Limb (tissue), 2 donors: ENCODE measurements around the gene ACBD5.

ENCODE experiments used
- DNase-seq, 2 donors: peaks; one replicate each; pipeline ENCODE4 v3.0.0-alpha.2; 2016; ENCODE audit errors: extremely low spot score in 2 of 2

ACBD5 gene

GRCh38 chr10:27152687-27153086 is 87.9 kb downstream of the ACBD5 start:
- DNase-seq = no peak

- no peak for DNase-seq
Measured at GRCh38 chr10:27150261-27150660, 90.3 kb downstream of the ACBD5 start.

DNA sequence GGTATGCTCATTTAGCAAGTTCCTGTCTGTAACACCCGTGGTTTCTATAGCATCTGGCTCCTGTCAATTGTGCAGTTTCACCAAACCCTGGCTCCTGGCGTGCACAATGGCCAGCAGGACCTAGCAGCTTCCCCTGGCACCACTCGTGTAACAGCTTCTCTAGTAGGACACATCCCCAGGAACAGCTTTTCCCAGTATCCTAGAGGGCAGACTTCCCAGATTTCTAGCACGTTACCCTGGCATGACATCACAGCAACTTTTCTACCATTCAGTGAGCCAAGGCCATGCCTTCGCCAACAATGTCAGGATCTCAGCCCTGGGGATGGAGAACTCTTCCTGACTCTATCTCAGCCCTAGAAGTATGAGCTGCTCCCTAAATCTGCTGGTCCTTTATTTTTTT is 92.9 kb downstream of the ACBD5 start:
- no peak for DNase-seq

DNA sequence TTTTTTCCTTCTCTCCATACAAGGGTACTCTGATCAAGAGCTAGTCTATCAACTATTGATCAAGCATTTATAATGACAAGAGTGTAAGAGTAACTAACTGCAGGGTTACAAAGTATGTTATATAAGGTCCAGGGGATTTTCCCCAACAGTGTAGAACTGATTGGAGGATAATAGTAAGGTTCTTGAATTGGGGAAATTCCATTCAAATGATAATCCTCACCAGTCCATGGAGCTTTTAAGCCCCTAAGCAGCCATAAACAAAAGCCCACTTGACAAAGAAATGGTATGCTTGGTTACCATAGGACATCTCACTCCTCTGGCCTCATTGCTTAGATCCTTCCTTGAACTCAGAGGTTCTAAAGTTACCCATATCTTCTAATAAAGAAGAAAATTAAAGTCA is 94.7 kb downstream of the ACBD5 start:
- DNase-seq = no peak
